Measurements from ENCODE around the gene CHTF8.
"Not testable (repeated sequence)": the region's sequence is repeated elsewhere in the genome, so short reads cannot be mapped to it uniquely, and the experiment has no call there.

The CHTF8 gene

DNA sequence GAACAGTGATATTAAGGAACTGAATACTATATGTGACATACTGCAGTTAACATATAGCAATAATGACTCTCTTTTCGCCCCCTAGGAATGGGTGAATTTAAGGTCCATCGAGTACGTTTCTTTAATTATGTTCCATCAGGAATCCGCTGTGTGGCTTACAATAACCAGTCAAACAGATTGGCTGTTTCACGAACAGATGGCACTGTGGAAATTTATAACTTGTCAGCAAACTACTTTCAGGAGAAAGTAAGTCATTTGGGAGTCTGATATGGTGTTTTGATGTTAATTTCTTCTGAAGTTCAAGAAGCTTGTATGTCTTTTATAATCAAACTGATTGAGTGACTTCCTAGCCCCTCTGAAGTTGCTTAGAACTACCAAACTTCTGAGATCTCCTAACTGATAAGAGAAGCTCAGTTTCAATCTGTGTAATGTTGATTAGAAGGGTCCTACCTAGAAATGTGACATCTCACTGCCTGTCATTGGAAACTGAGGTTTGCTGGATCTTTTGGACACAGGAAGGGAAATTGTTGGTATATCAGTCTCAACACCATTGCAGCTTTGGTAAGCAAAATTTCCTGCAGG, 1.1 kb upstream of the CHTF8 start:
- DNase-seq, result no peak

DNA sequence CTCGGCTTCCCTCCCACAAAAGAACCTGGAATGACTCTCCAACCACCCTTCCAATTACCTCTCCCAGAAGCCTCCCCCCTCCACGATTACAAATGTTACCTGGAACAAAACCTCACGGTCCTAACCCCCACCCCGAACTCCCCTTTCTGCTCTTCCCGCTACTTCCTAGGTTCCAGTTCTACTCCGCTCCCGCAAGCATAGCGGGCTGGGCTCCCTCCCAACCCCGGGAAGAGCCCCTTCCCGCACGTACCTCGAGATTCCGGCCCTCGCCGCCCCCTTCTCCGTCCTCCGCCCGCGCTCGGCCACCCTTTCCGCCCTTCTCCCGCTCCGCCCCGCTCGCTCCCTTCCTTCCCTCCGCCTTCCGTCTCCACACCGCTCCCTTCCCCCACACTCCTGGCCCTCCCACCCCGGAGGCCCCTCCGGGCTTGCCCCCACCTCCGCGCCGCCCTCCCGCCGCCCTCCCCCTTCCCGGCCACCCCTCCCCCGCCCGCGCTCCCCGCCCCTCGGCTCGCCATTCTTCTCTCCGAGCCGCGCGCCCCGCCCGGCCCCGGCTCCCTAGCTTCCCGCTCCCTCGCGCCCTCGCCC, 457 bp downstream of the CHTF8 start:
- peak; percentile 88 for DNase-seq

DNA sequence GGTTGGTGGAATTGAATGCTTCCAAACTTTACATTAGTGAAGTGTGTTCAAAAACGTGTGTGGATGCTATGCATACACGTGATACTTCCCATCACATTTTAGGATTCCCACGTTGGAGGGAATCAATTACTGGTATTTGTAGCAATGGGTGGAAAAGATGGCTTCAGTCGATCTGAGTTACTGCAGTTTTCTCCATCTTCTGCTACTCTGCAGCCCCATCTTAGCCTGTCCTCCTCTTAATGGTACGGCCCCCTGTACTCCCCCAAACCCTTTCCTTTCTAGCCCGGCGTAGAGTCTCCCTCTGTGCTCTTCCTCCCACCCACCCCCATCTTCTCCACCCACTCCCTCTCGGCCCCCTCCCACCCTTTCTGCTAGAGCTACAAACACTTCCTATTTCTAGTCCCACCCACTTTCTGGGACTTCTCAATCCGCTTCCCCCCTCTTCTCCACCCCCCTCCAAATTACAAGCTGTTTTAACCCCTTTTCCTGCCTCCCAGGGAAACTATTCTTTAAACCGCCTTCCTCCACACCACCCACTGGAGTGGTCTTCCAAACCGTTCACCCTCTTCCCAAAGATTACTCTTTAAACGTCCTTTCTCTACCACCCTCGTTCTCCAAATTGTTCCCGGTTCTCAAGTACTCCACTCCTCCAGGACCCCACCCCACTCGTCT, 1.1 kb downstream of the CHTF8 start:
- DNase-seq, result peak; percentile 84

DNA sequence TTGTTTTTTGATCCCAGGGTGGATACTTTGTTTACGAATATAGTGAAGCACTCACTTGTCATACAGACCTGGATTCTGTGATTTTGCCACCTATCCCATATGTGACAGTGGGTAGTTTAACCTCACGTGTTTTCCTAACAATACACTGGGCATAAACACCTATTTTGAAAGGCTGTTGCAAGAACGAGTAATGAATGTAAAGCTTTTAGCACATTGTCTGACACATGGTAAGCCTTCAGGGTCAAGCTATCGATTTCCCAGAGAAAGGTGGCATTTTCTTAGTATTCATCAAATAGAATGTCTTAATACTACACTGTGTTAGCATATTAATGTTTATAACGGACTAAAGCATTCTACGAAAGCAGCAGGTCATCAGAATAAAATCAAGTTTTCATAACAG, 1.9 kb downstream of the CHTF8 start:
- DNase-seq, result peak; percentile 16

DNA sequence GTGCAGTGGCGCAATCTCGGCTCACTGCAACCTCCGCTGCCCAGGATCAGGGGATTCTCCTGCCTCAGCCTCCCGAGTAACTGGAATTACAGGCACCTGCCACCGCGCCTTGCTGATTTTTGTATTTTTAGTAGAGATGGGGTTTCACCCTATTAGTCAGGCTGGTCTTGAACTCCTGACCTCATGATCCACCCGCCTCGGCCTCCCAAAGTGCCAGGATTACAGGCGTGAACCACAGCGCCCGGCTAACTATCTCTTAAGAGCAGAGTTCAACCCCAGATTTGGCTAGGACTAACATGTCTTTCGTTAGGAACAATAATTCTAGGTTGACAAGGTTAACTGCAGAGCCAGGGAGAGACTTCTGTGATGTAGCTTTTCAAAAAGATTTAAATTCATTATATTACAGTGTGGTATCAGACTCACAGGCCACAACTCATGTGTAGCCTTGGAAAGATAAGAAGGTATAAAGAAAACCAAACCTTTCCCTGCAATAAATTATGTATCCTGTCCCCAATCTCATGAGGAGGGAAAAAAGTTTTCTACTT, 4.3 kb downstream of the CHTF8 start:
- no peak for DNase-seq

DNA sequence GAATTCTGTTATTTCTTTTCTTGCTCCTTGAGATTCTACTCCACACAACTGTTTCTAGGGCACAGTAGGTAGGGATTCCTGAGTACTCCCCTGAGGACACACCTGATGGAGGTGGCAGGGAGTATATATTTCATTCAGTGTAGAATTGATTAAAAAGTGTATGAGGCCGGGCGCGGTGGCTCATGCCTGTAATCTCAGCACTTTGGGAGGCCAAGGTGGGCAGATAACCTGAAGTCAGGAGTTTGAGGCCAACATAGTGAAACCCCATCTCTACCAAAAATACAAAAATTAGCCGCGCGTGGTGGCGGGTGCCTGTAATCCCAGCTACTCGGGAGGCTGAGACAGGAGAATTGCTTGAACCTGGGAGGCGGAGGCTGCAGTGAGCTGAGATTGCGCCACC, 5.6 kb downstream of the CHTF8 start:
- not testable (repeated sequence) for DNase-seq

DNA sequence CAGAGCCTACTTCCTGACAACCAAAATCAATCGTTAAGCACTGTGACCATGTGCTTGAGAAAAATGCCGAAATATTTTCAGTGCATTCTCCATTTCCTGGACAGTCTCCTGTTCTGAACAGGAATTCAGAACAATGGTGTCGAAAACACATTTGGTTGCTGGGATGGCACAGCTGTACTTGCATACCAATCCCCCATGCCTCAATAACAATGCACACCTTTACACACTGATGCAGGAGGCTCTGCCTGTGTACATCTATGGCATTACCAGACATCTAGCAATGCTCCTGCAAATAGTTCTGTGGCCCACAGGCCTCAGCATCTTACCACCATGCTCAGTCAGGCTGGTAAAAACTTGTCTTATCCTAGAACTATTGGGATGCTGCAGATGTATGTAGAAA, 6.2 kb downstream of the CHTF8 start:
- no peak for DNase-seq

DNA sequence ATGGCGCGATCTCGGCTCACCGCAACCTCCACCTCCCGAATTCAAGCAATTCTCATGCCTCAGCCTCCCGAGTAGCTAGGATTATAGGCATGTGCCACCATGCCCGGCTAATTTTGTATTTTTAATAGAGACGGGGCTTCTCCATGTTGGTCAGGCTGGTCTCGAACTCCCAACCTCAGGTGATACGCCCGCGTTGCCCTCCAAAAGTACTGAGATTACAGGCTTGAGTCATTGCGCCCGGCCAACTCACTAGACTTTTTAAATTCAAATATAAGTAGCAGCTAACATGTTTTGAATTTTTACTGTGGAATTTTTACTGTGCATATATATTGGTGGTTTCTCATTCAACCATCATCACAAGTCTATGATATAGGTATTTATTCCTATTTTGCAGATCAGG, 7.4 kb downstream of the CHTF8 start:
- not testable (repeated sequence) for DNase-seq

DNA sequence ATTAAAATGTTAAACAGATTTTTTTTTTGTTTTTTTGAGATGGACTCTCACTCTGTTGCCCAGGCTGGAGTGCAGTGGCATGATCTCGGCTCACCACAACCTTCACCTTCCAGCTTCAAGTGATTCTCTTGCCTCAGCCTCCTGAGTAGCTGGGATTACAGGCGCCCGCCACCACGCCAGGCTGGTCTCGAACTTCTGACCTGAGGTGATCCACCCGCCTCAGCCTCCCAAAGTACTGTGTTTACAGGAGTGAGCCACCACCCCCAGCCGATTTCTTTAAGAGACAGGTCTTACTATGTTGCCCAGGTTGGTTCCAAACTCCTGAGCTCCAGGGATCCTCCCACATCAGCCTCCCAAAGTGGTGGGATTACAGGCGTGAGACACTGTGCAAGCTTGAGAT, 8.0 kb downstream of the CHTF8 start:
- DNase-seq, result not testable (repeated sequence)

DNA sequence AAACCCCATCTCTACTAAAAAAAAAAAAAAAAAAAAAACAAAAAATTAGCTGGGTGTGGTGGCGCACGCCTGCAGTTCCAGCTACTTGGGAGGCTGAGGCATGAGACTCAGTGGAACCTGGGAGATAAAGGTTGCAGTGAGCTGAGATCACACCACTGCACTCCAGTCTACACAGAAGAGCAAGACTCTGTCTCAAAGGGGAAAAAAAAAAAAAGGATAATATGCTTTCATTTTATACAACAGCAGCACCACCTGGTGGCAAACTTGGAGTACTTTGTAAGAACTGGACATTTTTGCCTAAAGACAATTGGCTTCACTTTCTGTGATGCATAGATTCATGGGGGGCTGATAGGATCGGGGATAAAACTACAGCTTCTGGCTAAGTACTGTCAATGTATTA, 8.5 kb downstream of the CHTF8 start:
- DNase-seq, result peak; percentile 81

DNA sequence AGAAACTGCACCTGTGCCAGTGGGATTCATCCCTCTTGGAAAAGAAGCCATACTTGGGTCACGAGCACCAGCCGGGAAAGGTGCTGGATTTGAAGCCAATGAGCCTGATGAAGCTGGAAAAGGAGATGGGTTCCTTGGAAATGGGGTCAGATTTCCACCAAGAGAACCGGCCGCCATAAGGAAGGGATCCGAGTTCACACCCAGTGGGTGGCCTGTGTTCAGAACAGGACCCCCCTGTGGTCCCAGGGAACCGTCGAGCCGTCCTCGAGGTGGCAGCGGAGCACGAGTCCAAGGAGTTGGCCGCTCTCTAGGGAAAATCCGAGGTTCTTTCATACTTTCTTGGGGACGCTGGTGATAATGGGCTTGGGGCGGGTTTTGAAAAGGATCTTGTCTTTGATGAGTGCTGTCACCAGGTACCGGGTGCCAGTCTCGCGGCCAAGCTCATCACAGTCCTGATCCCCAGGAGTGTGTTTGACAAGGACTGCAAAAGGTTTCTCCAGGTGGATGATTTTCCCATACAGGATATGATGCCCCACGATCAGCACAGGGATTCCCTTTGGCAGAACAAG, 12.2 kb downstream of the CHTF8 start:
- DNase-seq, result no peak

DNA sequence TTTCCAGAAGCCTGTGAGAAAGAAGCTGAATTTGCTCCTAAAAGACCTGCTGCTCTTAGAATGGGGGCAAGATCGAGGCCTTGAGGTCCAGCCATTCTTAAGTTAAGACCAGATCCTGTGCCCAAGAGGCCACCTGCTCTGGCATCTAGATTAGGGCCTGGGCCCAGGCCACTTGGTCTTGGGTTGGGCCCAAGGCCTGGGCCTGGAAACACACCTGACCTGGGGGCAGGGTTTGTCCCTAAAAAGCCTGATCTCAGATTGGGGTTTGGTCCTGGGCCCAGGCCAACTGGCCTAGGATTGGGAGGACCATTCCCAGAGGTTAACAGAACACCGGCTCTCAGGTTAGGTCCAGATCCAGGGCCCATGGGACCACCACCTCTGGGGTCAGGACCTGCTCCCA, 12.9 kb downstream of the CHTF8 start:
- DNase-seq, result no peak

DNA sequence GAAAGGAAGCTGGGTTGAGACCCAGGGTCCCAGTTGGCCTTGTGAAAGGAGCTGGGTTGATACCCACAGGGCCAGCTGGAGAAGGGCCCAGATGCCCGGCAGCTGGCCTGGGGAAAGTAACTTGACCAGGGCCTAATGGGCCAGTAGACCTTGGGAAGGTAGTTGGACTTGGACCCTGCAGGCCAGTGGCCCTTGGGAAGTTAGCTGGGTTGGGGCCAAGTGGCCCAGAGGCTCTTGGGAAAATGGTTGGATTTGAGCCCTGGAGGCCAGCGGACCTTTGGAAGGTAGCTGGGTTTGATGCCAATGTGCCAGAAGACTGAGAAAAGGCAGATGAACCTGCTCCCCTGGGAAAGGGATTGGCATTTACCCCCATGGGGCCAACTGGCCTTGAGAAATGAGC, 13.4 kb downstream of the CHTF8 start:
- DNase-seq, result no peak

DNA sequence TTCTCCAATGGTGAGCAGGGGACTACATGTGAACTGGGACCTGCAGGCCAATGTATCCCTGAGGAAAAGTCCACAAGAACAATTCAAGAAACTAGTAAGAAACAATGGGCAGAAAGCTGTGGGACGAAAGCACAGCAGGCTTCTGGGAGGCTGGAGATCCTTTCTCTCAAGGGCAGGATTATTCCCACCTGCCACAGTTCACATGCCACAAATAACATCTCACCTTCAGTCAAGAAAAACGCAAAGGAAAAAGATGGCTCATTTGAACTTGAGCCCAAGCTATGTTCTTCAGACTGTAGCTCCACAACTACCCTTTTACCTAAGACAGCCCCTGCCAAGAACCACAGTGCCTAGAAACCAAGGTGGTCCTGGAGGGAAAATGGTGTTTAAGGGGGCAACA, 13.9 kb downstream of the CHTF8 start:
- no peak for DNase-seq

DNA sequence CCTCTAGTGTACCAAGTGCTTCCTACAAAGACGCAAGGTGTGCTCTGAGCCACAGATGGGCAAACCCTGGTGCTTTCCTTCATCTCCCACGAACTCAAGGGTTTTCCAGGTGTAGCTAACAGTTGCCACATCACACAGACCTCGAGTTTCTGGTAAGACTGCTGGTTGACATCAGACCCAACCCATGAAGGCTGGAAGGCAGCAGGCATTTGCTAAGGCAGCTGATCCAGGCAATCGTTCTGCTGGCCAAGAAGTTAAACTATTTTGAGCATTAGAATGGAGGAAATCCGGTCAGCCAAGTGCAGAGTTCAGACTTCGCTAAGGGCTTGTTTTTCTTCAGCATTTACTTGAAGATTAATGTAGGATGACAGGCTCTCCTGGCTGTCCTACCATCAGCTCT, 15.5 kb downstream of the CHTF8 start:
- DNase-seq, result no peak

DNA sequence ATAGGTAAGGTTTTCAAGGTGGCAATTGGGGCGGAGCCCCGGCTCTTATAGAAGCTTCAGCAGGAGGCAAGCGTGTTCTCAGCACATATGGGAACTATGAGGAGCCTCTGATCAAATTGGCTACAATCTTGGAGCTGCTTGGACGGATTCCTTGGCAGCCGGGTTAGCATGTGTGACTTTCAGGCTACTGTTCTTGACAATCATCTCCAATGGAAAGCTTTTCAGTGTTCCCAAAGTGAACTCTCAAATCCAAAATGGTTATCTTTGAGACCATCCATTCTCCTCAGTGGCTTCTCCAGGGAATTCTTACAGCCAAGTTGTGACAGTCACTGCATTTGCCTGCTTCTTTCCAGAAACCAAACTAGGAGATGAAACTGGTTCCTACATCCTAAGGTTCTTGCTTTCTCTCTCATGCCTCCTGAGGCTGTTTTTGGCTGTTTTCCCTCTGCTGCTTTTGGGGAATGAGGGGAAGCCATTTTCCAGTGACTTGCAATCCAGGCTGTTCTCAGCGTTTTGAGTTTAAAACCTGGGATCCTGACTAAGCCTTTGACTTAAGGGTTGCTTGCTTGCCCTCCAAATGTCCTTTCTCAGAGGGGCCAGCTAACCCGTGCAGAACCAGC, 16.0 kb downstream of the CHTF8 start:
- DNase-seq, result no peak

DNA sequence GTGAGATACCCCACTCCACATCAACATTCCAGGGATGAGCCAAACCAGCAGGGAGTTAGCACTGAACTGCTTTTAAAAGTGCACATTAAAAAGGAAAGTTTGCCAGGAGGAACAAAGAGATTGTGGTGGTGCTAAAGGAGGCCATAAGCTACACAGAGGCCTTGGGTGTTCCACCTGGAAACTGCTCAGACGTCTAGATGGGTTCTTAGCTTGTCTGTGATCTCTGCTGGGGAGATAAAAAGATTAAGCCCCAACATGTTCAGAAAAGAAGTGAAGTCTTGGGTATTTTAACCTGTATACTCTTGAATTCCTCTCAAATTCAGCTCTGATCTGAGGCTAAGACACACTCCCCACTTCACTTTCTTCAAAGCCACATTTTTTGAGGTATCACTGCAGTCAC, 16.6 kb downstream of the CHTF8 start:
- no peak for DNase-seq

DNA sequence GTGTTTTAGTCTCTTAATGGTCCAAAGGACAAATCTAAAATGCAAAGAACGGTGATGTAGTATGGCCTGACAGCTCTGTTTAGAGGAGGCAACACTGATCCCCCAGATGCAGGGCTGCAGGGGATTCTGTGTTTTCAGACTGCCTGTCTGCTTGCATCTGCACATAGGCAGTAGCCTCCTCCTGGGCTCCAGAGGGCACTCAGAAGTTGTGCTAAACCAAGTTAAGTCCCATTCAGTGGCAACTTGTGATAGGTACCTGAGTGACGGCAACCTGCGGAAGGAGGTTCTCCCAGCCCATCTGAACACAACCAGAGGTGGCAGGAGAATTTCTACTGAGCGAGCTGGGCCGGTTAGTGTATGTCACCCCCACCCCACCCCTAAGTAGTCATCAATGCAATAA, 17.0 kb downstream of the CHTF8 start:
- no peak for DNase-seq

DNA sequence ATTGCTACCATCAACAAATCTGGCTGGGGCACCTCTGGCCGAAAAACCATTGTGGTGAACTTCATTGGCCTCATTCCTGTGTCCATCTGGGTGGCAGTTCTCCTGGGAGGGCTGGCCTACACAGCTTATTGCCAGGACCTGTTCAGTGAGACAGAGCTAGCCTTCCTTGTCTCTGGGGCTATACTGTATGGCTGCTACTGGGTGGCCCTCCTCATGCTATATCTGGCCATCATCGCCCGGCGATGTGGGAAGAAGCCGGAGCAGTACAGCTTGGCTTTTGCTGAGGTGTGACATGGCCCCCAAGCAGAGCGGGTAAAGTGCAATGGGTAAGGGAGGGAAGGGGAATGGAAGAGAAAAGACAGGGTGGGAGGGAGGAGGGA, 17.4 kb downstream of the CHTF8 start:
- no peak for DNase-seq

DNA sequence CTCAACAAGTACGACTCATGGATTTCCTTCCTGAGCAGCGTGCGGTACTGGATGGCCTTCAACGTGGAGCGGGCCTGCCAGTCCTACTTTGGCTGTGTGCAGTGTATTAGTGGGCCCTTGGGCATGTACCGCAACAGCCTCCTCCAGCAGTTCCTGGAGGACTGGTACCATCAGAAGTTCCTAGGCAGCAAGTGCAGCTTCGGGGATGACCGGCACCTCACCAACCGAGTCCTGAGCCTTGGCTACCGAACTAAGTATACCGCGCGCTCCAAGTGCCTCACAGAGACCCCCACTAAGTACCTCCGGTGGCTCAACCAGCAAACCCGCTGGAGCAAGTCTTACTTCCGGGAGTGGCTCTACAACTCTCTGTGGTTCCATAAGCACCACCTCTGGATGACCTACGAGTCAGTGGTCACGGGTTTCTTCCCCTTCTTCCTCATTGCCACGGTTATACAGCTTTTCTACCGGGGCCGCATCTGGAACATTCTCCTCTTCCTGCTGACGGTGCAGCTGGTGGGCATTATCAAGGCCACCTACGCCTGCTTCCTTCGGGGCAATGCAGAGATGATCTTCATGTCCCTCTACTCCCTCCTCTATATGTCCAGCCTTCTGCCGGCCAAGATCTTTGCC, 17.9 kb downstream of the CHTF8 start:
- DNase-seq, result no peak

DNA sequence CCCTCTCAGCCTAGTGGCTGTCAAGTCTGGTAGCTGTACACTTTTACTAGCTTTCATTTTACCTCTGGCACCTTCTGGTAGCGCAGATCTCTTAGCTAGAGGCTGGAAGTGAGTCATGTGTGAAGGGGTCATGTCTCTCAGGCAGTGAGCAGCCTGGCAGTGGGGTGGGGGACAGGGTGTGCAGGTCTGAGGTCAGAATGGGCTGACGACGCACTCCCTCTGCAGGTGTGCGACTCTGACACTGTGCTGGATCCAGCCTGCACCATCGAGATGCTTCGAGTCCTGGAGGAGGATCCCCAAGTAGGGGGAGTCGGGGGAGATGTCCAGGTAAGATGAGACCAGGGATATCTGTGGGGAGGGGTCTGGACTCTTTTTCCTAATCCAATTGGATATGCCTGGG, 19.2 kb downstream of the CHTF8 start:
- DNase-seq, result no peak

DNA sequence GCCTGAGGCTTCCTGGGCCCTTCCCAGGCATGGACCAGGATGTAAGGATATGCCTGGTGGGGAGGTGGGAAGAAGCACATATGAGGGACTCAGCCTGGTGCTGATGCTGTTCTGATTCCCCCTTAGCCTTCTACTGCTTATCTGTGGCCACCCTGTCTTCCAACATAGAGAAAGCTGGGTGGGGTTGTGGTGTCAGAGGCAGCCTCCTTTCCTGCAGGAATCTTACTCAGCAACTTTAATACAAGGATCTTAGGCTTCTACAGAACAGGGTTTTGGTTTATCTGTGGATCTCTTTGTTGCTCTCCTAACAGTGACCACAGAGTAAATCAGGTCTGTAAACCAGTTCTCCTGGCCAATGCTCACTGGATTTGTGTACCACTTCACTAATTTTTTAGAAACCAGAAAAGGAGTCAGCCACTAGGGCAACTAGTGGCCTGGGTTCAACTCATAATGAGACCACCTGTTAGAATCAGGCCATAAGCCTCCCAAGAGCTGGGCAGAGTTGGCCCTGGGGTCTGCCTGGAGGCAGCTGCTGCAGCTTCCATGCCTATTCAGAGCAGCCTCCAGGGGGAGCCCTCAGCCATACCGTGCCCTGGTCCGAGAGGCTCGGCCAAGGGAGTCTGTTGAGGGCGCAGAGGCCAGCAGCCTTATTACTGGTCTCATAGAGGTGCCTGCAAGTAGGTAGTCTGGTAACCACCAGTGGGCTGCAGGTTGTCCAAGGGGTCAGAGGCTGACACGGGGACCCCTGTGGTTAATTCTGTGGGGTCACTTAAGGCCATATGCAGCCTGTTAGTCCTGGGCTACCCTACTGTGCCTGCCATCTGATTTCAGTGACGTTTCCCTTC, 19.9 kb downstream of the CHTF8 start:
- DNase-seq, result peak; percentile 76
